Measurements from ENCODE around the gene TMEM235.

TMEM235 gene

DNA sequence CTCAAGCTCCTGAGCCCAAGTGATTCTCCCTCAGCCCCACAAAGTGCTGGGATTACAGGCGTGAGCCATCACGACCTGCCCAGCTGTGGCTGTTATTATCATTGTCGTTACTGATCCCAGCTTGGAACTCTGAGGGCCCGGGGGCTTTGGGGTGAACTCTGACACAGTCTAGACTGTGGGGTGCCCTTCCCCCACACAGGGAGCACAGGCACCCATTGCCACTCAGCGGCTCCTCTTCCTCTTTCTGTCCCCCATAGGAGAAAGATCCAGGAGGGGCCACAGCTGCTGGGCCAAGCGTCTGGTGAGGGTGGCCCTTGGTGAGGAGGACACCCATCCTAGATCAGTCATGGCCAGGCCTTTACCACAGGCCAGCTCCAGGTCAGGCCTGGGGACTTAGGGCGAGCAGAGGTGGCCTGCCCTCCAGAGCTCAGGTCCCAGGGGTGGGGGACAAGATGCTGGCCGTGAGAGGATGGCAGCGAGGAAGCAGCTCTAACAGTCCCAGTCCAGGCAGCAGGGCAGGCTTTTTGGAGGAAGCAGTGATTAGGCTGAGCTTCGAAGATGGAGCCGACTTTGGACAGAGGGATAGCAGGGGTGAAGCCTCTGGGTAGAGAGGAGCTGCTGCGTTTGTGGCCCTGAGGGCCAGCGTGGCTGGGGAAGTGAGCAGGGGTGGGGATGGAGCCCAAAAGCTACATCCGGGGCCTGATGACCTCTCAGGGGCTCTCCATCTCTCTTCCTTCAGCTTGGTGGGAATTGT, 24.7 kb downstream of the TMEM235 start:
- DNase-seq = no peak

DNA sequence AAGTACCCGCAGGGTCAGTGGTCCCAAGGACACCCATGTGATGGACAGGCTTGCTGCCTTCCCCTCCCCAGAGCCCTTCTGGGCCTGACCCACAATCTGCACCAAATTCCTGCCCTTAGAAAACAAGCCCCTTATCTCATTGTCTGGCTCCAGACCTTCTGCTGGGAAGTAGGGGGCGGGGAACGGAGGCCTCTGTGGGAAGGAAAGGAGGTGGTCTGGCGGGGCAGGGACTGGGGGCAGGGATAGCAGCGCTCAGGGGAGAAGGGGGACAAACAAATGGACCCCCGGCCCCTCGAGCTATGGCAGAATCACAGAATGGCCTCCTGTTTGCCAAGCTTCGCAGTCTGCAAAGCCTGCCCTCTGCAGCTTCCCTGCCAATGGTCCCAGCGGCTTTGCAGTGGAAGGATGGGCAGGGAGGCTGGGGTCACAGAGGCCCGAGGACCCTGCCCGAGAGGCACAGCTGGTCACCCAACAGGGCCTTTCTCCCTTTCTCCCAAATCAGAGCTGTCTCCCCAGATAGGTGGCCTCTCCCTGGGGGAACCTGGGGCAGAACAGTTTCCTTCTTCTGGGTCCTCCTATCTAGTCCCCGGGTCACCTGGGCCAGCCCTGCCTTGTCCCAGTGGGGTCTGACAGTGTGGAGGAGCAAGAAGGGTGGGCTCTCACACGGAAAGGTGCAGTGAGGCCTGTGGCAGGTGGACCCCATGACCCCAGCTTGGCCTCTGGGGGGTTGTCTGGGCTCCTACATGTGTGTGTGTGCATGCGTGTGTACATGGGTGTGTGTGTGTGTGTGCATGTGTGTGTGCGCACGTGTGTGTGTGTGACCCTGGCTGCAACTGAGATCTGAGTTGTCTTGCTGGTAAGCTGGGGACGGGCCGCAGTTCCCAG, 25.5 kb downstream of the TMEM235 start:
- no peak for DNase-seq

DNA sequence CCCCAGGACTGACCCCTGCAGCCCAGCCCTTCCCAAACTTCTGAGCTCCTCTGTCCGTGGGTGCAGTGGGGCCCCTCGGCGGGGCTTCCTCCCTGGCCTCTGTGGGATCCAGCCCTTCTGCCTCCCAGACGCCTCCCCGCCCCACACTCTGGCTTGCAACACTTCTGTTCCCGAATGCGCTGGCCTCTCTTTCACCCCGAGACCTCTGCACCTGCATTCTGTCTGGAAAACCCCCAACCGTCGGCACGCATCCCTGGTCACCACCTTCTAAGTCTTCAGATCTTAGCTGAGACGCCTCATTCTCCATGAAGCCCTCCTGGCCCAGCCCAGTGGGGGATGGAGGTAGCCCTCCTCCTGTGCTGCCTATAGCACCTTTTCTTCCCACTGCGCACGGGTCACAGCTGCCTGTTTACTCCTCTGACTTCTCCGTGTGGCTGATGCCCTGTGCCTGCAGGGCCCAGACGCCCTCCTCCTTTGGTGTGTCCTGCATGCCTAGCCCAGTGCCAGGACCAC, 26.4 kb downstream of the TMEM235 start:
- no peak for DNase-seq

DNA sequence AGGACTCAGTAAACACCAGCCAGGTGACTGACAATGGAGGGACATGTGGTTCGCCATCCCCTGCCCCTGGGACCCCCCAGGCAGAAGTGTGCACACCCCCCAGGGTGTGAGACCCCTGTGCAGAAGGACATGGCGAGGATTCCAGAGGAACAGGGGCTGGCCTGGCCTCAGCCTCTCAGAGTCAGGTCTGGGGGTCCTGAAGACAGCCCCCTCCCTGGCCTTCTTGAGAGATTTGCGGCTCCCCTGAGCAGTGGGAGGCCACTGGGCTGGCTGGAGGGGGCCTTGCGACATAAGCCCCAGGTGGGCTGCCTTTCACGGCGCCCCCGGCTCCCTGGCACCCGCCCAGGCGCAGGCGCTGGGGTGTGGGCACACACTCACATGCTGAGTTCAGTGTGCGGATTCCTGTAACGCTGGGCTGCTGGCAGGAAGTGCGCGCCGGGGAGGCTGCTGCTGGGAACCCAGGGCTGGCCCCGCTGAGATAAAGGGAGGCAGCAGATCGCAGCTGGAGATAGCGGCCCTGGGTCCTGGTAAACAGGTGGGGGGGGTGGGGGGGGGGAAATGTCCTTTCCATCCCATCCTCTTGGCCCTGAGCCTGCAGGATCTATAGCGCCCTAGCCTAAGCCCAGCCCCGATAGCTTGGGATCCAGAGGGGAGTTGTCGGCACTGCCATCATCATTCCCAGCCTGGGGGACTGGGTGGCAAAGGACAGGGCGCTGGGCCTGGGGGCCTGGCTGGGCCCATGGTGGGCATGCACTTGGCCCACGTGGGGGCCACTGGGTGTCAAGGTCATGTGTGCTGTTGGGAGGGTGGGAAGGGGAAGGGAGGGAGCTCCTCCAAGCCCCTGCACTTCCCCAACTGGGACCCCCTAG, 27.1 kb downstream of the TMEM235 start:
- DNase-seq = peak; percentile 20

DNA sequence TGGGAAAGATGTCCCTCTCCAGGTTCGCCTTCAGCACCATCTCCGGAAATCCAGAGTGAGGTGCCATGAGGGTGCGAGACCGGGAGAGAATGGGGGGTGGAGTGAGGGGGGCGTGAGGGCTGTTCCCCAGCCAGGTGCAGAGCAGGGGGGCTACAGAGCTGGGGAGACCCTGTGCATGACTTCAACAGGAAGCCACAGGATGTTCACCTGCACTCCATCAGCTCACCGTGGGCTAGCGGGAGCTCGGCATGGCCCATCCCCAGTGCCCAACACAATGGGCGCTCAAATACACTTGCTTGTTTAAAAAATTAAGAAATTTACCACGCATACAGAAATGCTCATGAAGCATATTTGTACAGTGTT, 27.7 kb downstream of the TMEM235 start:
- no peak for DNase-seq

DNA sequence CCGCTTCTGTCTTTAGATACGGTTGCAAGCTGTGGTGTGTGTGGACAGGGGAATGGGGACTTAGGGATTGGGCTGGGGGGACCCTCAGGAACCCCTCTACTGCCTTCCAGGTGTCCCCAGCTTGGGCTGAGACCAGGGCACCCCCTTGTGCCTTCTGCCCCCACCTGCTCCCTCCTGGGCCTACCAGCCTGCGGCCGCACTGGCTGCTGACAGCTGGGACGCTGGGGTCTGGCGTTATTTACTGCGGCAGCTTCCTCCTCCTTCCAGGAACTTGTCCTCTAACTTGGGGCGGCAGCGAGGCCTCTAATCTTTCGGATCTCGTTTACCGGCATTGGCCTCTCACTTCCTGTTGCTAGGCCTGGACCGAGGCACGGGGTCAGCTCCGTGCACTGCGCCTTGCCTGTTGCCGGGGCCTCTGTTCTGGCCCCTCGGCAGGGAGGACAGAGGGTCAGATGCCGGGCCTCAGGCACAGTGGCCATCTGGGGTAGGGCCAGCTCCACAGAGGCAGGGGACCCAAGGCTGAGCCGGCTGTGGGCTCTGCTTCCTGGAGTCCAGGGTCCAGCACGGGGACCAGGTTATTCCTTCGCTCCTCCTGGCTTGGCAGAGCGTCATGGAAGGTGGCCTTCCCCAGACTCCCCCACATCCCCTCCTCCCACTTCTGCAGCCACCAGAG, 31.8 kb downstream of the TMEM235 start:
- DNase-seq = no peak

DNA sequence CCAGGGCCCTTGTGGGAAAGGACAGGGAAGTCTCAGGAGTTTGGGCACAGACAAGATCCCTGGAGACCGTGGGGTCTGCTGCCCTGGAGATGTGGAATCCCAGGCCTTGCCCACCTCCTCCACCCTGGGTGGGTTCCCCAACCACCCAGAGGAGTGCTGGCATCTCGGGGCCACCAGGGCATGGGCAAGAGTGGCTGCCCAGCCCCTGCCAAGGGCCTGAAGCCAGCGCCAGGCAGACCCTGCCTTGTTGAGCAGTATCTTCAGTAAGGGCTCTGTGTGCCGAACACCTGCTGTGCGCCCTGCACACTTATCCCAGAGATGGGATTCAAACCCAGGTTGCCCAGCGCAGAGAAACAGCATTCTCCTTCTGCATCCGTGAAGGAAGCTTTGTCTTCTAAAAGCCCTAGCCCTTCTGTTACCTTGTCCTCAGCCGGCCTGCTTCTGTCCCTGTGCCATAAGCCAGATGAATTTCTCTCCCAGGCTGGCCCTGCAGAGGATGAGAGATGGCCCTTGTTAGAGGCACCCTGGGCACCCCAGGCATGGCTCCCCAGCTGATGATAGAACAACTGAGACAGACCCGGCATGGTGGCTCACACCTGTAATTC, 32.4 kb downstream of the TMEM235 start:
- DNase-seq = no peak

GRCh38 chr17:78264590-78264989, 33.2 kb downstream of the TMEM235 start:
- no peak for DNase-seq

DNA sequence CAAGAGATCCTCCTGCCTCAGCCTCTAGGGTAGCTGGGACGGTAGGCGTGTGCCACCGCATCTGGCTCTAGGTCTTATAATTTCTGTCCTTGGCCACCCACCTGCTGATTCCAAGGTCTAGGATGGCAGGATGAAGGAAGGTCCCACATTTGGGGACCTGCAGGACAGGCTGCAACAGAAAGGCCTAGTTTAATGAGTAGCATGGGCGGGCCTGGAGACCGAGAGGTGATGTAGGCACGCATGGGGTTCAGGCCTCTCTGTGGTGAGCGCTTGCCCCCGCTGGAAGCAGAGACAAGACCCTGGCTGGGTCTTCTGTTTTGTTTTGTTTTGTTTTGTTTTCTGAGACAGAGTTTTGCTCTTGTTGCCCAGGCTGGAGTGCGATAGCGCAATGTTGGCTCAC, 33.7 kb downstream of the TMEM235 start:
- DNase-seq = no peak

- no peak for DNase-seq
These were observed 34.8 kb downstream of the TMEM235 start for GRCh38 chr17:78266231-78266631.

- DNase-seq = no peak
These were observed 35.3 kb downstream of the TMEM235 start for GRCh38 chr17:78266771-78267170.

DNA sequence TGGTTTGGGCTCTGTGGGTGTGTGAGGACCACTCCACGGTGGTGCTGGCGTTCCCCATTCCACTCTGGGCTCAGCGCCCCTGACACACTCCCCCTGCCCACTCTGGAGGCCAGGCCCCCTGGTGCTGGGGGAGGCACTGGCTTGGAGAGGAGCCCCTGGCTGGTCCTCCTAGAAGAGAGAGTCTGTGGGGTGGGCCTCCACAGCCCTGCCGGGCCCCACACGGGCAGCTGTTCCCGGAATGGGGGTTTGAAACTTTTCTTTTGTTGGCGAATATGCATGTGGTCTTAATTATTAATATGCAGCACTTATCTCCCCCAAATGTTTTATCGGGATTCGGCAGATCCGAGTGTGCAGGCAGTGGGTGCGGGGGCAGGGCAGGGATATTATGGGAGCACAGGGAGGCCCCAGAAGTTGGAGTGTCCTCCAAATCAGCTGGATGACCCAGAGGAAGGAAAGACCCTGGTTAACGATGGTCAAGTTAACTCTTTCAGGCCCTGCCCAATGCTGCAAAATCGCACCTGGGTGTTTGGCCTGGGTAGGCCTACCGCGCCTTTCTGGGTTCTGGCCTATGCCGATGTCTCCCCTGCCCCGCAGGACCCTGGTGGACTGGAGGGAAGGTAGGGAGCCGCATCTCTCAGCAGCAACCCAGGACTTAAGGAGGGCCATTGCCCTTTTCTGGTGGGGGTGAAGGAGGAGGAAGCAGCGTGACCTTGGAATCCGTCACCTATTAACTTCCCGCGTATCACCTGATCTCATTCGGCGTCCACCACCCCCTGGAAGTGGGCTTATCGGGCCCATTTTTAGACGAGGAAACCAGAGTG, 36.0 kb downstream of the TMEM235 start:
- DNase-seq = no peak

DNA sequence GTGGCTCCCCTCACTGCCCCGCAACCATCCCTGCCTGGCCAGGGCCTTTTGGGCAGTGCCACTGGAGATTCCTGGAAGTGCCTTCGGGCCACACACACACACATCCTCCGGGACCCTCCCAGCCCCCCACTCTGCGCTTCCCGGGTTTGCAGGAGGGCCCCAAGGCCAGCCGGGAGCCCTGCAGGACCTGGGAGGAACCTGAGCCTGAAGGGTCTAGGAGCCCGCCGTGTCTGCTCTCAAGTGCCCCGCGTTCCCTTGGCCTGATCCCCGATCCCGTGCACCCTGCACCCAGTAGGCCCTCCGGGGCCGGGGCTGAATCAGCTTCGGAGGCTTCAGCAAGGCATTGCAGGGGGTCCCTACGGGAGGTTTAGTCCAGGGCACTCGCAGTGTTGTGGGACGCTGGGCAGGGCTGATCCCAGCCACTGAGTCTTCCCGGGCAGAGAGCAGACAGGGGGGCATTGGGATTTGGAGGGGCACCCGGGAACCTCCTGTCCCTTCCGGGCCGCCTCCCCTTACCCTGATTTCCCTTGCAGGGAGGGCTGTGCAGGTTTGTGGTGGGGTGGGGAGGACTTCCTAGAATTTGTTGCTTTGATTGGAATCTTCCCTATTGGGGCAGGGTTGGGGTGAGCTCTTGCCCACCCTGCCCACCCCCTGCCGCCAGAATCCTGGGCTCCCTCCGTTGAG, 36.9 kb downstream of the TMEM235 start:
- DNase-seq = no peak

- peak; percentile 62 for DNase-seq
These were observed 37.8 kb downstream of the TMEM235 start for GRCh38 chr17:78268951-78269905.

DNA sequence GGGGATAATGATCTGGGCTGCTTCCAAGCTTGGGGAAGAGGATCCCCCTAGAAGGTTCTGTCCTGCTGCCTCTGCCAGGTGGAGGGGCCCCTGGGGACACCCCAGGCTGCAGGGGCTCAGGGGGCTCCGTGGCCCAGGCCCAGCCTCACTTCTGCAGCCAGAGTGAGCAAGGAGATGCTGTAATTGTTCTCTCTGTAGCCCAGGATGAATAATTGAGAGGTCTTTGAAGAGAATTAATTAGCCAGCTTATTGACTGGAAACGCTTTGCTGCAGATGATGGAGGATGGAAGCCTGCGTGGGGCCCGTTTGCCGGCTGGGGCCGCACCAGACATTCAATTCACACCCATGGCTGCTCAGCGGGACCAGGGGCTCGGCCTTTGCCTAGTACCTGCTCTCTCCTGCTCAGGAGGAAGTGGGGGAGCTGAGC, 38.5 kb downstream of the TMEM235 start:
- DNase-seq = no peak

- DNase-seq = no peak
These were observed 40.2 kb downstream of the TMEM235 start for GRCh38 chr17:78271419-78272170.

DNA sequence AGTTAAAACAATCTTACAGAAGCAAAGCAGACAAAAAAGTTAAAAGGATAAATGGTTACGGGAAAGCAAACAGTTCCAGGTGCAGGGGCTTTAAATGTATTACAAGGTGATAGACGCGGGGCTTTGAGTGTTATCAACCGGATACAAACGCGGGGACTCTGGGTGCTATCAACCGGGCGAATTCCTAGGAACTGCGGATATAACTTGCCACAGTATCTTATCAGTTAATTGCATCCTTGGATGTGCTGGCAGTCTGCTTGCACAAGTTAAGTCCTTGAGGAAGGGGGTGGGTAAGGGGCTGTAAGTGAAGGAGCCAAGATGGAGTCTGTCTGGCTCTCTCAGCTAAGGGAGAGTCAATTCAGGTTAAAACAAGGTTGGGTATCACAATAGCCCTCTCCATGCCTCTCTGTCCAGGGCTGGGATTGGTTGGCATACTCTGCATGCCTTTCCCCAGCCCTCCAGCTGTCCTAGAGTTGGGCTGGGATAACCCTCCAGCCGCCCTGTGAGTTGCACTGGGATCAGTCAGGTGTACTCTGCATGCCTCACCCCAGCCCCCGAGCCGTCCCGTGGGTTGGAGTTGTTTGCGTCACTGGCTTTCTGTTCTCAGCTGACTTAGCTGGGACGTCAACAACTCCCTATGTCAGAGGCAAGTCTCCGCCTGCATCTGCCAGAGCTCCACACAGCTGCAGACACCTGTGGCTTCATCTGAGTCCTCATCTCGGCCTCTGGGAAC, 40.9 kb downstream of the TMEM235 start:
- DNase-seq = no peak

GRCh38 chr17:78272914-78273258, 41.5 kb downstream of the TMEM235 start:
- no peak for DNase-seq
